ENCODE results near the gene HP.

- TF ChIP-seq CTCF (conservative IDR thresholded peaks at IDR 0.05; ENCODE audit: low read length) = no peak
- TF ChIP-seq EZH2phosphoT487 (IDR thresholded peaks at IDR 0.05; ENCODE audit: borderline replicate concordance, low read depth, low read length) = no peak
Measured at GRCh38 chr16:72061564-72061963, 7.3 kb downstream of the HP start.

Measured in OCI-LY7 (cell line).